Sigmoid colon (tissue), 4 donors: ENCODE results near the gene STRA6.

Source experiments
- EP300 ChIP-seq, 4 donors: sonication (generic); formaldehyde crosslinking; IDR thresholded peaks; one replicate each; pipeline ENCODE4 v1.6.1; 2017; ENCODE audit warnings: antibody characterized with exemption in 4 of 4
- POLR2A ChIP-seq, 2 donors: fragments of 450-650 bp; IDR thresholded peaks; one replicate each; pipeline ENCODE4 v1.6.1; 2016; ENCODE audit warnings: antibody characterized with exemption in 2 of 2, mild to moderate bottlenecking in 2 of 2, moderate library complexity in 2 of 2
- POLR2AphosphoS5 ChIP-seq, 4 donors: sonication (generic); formaldehyde crosslinking; IDR thresholded peaks; one replicate each; pipeline ENCODE4 v1.6.1; 2017; ENCODE audit warnings: antibody characterized with exemption in 4 of 4

GRCh38 chr15:74158855-74159650, 43.5 kb downstream of the STRA6 start:
- TF ChIP-seq EP300 (IDR thresholded peaks at IDR 0.05) (no peak), POLR2AphosphoS5 (IDR thresholded peaks at IDR 0.05) (no peak), POLR2A (IDR thresholded peaks at IDR 0.05) (no peak)
